ENCODE data around the gene FN1.

DNA sequence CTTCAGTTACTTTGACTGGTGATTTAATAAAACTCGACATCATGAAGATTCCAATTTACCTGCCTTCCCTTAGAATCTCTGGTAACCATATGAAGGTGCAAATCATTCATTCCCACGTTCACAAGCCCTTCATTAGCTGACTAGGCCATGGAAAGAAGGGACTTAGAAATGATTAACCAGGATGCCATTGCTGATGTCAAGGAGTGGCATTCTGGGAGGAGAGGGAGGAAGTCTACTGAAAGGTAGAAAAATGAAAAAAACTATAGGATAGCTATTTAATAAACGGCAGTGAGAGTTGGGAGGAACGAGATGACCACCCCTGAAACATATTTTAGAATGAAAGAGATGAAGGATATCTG is 122.6 kb downstream of the FN1 start:
- TF ChIP-seq CTCF (IDR thresholded peaks at IDR 0.05; ENCODE audit: low read length) (no peak), EZH2 (optimal IDR thresholded peaks at IDR 0.05; ENCODE audit: low read depth, low read length) (no peak)
